Activated T-cell treated with anti-CD3 and anti-CD28 coated beads for 1 hour (primary cell): ENCODE measurements around the gene DFFB.

Experiments used
- DNase-seq: peaks from one replicate; pipeline ENCODE4 v3.0.0-alpha.2; 2020; ENCODE audit warnings: low read depth

Gene DFFB

GRCh38 chr1:3896396-3897000 lies 39.2 kb downstream of the DFFB start:
- no peak for DNase-seq

DNA sequence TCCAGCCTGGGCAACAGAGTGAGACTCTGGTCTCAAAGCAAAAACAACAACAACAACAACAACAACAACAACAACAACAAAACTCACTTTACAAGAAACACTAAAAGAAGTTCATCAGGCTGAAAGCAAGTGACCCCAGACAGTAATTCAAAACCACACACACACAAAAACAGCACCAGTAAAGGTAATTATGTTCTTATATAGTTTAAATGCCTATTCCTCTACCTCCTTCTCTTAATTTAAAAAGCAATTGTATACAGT lies 41.1 kb downstream of the DFFB start:
- no peak for DNase-seq

DNA sequence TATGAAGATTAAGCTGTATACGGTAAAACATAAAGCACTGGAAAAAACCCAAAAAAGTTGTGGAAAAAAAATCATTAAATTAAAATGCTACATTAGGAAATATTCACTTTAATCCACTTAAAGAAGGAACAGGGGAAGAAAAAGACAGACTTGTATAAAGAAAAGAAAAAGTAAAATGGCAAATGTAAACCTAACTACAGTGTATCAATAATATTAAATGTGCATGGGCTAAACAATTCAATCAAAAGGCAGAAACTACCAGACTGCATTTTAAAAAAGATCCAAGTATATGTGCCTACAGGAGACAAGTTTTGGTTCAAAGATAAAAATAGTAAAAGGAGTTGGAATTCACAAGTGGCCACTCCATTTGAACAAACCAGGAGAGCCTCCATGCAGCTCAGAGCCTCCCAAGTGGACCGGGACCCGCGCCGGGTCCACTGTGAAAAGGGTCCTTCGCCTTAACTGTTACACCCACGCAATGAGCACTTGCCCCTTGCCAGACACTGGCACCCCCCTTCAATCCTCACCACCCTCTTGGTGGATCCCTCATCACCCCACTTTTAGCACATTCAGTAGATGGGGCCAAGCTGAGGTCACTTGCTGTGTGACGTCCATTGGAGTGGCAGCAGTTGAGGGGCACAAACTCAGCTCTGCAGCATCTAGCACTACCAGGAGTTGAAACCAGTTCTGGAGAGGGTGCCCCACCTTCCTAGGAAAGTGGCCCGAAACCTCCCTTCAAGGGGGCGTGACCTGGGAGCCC lies 41.9 kb downstream of the DFFB start:
- no peak for DNase-seq

DNA sequence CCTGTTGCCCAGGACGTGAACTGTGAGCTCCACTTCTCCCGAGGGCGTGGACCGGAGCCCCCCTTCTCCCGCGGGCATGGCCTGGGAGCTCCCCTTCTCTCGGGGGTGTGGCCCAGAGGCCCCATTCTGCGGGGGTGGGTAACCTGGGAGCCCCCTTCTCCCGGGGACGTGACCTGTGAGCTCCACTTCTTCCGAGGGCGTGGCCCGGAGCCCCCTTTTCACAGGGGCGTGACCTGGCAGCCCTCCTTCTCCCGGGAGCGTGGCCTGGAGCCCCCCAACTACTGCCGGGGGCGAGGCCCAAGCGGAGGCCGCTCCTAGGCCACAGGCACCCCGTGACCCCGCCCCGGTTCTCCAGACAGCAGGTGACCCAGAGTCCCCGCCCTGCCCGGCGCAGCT lies 42.5 kb downstream of the DFFB start:
- DNase-seq: no peak

GRCh38 chr1:3900150-3900968 lies 43.1 kb downstream of the DFFB start, which contains the start of gene C1orf174:
Gene C1orf174 (minus strand): TSS chr1:3900272. CDS start chr1:3900186, 86 bp downstream.
- DNase-seq: peak; percentile 87

GRCh38 chr1:3900969-3901529 lies 43.8 kb downstream of the DFFB start:
- DNase-seq: peak; percentile 64

DNA sequence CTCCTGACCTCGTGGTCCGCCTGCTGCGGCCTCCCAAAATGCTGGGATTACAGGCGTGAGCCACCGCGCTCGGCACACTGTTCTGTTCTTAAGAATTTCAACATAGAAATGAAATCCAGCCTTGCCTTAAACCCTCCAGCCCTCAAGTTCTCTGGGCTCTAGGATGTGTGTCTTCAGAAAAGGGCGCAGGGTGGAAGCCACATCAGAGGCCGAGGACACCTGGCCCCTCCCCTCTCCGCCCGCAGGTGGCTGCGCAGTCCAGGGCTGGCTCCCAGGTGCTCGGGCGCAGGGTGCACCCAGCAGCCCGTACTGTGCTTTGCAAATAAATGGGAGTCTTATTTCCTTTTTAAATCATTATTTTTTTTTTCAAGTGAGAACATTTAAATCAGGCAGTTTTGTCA lies 44.8 kb downstream of the DFFB start:
- peak; percentile 26 for DNase-seq

GRCh38 chr1:3902571-3903091 lies 45.4 kb downstream of the DFFB start:
- DNase-seq: no peak

GRCh38 chr1:3903141-3904005 lies 46.1 kb downstream of the DFFB start:
- no peak for DNase-seq

DNA sequence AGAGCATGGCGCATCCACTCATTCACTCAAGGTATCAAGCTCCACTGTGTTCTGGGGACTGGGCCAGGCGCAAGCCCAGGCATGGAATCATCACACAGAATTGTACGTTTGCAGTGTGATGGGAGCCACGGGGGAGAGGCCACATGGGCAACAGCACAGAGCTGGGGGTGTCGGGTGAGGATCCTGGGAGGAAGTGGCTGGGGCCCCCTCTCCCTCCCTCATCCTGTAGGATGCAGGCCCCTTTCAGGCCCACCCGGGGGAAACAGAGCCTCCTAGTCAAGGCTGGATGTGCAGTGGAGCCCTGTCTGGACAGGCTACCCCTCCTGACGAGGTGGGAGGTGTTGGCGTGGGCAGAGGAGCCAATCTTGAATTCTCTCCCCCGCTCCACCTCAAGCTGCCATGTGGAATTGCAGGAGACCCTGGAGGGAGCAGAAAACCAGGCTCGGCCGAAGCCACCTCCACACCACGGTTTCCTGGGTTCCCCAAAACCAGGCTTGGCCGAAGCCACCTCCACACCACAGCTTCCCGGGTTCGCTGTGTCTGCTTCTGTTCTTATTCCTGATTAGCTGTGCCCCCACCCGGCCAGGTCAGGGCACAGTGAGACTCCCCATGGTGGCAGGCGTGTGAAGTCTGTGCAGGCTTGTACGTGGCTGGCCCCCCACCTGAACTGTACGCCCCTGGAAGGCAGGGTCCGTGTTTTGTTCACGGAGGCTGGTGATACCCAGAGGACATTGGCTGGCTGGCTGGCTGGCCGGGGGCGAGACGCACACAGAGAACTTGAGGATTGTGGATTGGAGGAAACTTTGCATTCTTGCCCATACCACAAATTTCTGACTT lies 46.9 kb downstream of the DFFB start:
- DNase-seq: no peak

DNA sequence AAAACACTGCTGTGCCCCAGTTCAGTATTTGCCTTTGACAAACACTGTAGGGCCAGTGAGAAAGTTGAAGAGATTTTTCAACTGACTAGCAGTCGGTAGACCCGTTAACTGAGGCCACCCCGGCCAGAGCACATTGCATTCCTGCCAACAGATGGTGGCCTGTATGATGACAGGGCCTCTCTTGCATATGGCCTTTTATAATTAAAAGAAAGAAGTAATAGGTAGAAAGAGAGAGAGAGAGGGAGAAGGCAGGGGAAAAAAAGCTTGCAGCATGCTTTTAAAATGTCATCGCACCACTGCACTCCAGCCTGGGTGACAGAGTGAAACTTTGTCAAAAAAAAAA lies 47.5 kb downstream of the DFFB start:
- DNase-seq: no peak

- DNase-seq: no peak
Observed at GRCh38 chr1:3905266-3905952, 48.1 kb downstream of the DFFB start.

DNA sequence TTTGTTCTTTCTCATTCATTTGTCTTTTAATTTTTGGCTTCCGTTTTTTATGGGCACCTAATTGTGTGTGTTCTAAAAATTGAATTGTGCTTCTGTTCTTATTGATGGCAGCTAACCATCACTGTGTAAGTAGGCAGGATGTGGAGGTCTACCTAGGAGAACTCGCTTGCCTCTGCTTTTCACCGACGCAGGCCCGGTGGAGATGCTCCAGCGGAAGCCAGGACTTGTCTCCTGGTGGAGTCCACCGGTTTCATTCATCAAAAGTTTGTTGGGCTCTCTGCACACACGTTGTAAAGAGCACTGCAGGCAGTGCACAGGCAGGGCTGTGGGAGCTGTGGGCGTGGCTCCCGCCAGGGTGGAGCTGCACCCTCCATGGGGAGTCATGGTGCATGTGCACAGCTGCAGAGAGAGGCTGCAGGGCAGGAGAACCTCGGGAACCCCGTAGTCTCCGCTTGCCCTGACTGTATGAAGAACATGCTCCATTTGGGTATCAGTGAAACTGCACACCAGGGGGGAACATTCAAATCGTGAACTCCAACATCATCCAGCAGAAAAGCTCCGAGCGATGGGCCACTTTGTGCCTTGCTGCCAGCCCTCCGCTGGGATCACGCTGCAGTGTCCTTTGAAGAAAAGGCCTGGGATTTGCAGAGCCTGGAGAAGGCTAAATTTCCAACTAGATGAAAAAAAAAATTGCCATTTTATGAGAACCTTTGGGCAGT lies 48.8 kb downstream of the DFFB start:
- DNase-seq: no peak

- no peak for DNase-seq
Observed at GRCh38 chr1:3906672-3907020, 49.4 kb downstream of the DFFB start.

GRCh38 chr1:3907031-3907534 lies 49.8 kb downstream of the DFFB start:
- no peak for DNase-seq

DNA sequence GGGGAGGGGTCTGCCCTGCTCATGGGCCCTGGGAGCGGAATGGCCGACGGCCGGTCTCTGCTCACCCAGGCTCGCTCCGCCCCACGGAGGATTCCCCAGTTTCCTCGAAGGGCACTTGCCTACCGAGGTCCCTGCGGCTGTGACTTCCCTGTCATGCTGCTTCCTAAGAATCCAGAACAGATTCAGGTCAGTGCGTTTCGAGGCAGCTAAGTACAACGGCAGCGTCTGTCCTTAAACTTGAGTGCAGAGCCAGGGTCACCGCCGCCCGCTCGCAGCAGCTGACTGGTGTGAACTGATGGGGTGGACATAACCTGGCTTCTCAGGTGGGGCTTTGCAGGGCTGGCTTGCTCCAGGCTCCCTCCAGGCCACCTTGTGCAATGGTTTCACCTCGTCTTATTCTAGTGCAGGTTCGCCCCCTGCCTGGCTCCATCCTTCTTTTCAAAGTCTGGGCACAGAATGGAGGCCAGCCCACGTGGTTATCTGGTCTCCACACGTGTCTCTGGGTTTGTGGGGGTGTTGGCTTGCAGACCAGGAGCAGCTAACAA lies 50.4 kb downstream of the DFFB start:
- no peak for DNase-seq

DNA sequence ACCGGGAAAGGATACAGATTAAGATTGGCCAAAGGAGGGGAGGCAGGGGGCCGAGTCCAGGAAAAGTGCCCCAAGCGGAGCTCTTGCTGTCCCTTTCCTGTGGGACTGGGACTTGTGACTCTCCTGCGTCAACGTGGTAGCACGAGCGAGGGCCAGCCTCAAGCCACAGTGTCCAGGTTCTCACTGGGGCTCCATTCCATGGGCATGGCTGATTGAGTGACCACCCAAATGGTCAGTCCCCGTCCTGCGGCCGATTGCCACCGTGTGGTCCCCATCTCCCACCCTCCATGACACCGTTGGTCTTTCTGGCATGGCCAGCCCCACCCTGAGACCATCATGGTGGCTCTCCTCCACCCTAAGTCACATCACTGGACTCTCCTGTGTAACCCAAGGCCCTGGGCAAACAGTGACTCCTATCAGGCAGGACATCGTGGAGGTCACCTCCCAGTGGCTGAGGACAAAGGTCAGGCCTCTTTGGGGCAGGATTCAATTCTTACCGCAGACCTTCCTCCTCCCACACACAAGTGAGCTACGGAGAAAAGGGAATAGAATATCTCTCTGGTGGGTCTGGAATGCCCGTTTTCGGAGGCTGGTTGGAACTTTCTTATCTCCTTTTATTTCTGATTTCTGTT lies 51.7 kb downstream of the DFFB start:
- no peak for DNase-seq

- DNase-seq: no peak
Observed at GRCh38 chr1:3909615-3910014, 52.3 kb downstream of the DFFB start.
